GM19035 (cell line): ENCODE results near the gene B4GALNT3.

Source experiments
- ATAC-seq: cut with Tn5 transposase; IDR thresholded peaks from one replicate; pipeline ENCODE4 v1.9.1; 2021; ENCODE audit not compliant: unreplicated experiment

Gene B4GALNT3

DNA sequence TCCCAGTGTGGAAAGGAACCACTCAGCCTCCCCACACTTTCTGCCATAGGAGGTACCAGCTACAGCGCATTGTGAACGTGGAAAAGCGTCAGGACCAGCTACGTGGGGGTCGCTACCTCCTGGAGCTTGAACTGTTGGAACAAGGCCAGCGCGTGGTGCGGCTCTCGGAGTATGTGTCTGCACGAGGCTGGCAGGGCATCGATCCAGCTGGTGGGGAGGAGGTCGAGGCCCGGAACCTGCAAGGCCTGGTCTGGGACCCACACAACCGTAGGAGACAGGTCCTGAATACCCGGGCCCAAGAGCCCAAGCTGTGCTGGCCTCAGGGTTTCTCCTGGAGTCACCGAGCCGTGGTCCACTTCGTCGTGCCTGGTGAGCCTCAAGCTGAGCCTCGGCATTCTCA, 96.8 kb downstream of the B4GALNT3 start:
- no peak for ATAC-seq

DNA sequence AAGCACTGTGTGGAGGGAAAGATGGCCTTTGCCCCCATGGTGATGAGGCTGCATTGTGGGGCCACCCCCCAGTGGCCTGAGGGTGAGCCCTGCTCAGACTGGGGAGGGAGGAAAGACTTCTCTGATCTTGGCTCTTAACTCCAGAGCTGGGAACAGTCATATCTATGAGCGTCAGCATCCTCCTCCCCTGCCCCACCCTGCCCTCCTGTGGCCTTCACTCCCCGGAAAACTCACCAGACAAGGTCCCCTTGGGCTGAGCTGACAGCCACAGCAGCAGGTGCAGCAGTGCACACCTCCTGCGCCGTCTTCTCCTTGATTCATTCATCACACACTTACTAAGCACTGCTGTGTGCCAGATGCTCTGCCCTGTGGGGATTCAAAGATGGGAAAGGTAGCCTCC, 98.8 kb downstream of the B4GALNT3 start:
- ATAC-seq = no peak

GRCh38 chr12:559208-559905, 99.6 kb downstream of the B4GALNT3 start:
- no peak for ATAC-seq

DNA sequence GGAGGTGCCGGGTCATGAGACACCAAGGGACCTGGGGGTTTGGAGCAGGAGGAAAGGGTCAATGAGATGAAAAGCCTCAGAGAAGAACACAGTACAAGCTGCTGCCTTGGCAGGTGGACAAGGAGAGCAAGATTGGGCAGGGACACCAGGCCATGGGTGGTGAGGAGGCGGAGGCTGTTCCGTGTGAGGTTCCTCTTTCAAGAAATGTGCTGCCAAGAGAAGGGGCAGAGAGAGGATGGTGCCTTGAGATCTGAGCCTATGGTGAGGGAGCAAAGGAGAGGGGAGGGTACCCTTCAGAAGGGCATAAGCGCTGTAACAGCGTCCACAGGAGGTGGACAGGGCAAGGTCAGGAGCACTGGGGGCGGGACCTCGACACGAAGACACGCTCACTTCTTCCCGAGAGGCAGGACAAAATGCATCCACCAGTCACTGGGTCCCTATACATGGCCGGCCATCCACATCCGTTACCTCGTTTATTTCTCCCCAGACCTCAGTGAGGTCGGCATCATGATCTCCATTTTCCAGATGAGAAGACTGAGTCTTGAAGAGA, 100.2 kb downstream of the B4GALNT3 start:
- no peak for ATAC-seq

DNA sequence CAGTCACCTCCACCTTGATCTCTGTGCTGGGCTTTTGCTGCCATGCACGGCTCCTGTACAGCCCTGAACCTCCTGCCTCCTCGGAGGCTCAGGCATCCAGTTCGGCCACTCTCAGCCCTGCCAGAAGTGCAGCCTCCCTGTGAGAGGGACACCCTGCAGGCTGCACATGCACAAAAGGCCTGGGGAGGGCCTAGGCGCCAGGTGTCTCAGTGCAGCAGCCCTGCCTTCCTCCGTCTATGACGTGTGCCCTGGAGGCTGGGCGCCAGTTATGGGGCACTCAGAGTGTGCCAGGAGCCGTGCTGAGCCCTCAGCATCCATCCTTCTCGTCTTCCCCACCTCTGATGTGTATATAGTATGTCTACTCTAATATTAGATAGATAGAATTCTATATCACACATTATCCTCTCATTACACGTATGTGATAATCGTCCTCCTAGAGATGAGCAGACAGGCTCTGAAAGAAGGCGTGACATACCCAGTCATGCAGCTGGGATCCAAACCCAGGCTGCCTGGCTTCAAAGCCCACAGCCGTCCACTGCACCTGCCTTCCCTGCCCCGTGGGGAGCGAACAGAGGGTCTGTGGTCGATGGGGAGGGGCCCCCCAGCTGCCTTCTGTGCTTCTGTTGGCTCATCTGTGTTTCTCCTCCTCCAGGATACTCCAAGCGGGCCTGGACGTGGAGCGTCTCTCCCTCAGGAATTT, 101.1 kb downstream of the B4GALNT3 start:
- no peak for ATAC-seq

DNA sequence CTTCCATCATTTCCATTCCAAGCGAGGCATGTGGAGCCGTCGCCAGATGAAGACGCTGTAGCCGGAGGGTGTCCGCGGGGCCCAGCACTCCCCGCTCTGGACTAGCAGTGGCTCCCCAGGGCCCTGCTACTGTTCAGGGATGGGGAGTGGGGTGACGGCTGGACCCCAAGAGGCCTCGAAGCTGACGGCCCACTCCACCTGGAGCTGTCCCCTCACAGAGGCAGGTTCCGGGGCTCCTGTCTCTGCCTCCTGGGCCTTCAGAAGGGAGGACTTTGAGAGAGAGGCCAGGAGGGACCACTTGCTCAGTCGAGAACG, 101.6 kb downstream of the B4GALNT3 start:
- no peak for ATAC-seq

DNA sequence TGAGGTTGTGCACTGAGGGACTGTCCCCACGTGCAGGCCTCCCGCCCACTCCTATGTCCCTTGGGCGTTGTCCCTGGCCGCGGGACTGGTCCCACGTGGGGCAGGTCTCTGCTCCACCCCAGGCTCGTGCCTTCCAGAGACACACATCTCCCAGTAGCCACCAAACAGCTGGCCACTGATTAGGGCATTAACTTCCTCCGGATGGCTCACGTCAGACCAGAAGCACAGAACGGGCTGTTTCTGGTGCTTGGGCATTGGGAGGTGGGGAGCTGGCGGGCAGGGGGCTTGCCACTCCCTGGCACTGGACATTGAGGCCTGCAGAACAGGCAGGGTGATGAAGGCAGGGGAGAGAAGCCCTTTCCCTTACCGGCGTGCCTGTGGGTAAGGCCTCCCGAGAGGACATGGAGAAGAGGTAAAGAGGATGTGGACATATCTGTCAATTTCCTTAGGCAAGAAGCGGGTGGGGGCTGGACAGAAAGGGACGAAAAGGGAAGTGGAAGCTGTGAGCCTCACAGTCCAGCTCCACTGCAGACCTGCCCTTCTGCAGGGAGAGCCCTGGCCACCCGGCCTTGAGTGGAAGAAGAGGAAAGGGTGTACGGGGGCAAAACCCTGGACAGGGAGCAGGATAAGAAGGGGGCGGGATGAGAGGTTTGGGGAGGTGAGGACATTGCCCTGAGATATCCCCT, 102.3 kb downstream of the B4GALNT3 start:
- ATAC-seq = no peak

DNA sequence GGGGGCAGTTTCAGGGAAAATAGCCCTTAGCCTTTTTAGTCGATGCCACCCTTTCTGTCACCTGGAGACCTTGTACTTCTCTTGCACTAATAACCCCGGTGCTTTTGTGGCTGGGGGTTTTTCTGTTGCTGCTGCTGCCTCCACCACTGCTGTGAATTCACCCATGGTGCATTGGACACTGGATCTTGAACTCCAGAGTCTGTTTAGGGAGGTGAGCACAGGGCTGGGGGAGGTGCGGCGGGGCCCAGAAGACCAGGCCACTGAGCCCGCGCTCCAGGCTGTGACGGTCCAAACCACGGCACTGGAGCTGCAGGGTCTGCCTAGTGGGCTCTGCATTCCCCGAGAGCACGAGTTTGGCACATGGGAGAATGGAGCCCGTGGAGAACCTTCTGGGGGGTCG, 102.9 kb downstream of the B4GALNT3 start:
- no peak for ATAC-seq

DNA sequence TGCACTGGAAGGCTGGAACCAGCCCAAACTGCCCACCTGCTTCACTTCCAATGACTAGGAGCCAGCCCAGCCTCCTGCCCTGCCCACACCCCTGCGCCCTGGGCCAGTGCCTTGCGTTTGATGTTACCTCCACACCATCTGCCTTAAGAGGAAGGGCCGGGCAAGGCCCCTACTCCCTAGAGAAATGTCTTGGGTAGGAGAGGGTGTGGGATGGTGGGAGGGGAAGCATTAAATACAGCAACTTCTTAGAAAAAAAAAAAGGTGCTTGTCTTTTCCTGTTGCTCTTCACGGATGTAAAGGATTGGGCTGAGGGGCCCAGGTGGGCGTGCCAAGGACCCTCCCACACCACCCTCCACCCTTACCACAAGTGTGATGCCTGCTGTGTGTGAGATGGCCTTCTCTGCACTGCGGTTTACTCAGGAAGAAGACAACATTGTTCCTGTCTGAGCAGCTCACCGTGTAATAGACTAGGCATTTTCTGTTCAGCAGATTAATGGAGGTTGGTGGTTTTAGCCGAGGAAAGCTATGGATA, 103.6 kb downstream of the B4GALNT3 start:
- ATAC-seq = no peak

DNA sequence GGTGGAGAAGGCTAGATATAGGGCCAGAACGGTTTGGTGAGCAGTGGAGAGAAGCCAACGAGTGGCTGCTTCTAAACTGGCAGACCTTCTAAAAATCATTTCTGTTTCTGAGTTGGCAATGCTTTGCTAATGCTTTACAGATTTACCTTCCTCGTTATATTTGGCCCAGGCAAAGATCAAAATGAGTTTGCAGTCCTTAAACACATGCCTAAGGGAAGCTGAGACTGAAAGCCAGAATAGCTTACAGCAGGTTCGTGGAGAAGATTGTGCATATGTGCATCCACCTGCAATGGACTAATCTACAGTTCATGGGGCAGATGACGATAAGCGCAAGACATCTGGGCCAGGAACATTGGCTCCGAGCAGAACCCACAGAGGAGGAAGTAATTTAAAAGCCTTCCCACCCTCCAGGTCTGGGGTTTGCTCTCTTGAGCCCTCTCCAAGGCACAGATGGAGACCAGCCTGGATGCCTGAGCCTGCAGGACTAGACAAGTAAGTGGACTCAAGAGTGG, 104.1 kb downstream of the B4GALNT3 start:
- no peak for ATAC-seq

DNA sequence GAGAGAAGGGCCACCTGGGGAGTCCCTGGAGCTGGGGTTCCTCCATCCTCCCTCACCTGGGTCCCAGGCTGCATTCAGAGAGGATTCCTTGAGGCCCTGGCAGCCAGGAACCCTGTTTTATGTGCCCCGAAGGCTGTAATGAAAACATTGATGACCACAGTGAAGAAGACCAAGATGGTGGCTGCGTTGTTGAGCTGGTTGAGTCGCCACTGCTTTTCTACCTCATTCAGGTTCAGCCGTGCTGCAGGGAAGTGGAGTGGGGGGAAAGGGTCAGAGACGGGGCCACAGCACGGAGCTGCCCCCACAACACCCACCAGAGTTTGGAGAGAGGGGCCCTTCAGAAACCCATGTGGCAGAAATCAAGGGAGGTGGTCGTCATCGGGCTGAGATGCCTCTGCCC, 105.4 kb downstream of the B4GALNT3 start:
- no peak for ATAC-seq

DNA sequence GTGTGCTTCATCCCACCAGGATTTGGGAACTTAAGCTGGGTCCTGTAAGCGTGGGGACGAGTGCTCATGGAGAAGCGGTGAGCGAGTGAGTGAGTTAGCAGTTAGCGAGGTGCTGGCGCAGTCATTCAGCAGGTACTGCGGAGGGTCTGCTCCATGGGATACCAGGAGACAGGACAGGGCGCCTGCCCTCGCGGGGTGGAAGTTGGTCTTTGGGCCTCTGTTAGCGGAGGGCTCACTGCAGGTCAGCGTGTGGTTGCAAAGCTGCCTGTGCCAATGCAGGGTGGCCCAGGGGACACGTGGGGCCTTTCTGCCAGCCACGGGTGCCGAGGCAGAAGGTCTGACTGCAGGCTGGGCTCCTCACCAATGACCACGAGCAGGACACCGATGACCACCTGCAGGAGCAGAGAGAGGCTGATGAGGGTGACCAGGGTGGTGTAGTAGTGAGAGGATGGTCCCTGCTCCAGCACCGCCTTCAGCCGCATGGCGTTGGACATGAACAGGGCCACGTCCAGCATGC, 105.9 kb downstream of the B4GALNT3 start:
- no peak for ATAC-seq

GRCh38 chr12:568486-568885, 108.7 kb downstream of the B4GALNT3 start:
- no peak for ATAC-seq

- ATAC-seq = no peak
Observed at GRCh38 chr12:569091-569676, 109.4 kb downstream of the B4GALNT3 start.

GRCh38 chr12:569803-570434, 110.2 kb downstream of the B4GALNT3 start:
- ATAC-seq = no peak

DNA sequence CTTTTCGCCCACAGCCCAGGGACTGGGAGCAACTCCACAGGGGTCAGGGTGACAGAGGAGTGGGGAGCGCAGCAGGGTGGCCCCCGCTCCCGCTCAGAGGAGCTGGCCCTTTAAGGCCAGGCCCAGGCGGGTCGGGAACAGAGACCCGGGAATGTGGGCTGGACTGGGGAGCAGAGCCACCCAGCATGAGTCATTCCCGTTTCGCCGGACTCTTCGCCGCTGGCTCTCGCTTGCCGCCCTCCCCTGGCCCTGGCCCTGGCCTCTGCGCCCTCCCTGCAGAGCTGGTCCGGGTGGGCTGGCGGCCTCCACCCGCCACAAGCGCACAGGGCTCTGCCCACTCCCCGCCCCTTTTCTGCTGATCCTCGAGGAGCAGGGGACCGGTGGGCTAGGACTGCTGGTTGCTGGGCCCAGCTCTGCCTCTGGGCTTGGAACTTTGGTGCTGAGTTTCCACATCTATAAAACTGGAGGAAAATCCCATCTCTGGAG, 110.7 kb downstream of the B4GALNT3 start:
- ATAC-seq = no peak

GRCh38 chr12:570921-571794, 111.4 kb downstream of the B4GALNT3 start:
- ATAC-seq = no peak

GRCh38 chr12:571795-572531, 112.2 kb downstream of the B4GALNT3 start:
- ATAC-seq = no peak

DNA sequence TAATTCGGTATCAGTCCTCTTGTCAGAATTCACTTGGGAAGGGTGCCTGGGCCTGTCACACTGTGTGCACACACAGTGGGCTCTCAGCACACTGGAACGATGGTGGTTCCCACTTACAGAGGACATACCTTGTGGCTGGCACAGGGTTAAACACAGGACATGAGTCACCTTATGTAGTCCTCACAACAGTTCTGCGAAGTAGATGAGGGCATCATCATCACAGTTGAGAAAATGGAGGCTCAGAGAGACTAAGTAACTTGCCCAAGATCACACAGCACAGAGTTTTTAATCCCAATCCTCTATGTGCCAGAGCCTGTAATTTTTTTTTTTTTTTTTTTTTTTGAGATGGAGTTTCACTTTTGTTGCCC, 112.8 kb downstream of the B4GALNT3 start:
- ATAC-seq = no peak
